GM21737 (cell line): ENCODE measurements around the gene UNC13D.
"Not testable (repeated sequence)": the region's sequence is repeated elsewhere in the genome, so short reads cannot be mapped to it uniquely, and the experiment has no call there.

Experiments used
- ATAC-seq: cut with Tn5 transposase; IDR thresholded peaks from one replicate; pipeline ENCODE4 v1.9.1; 2021; ENCODE audit warnings: mild to moderate bottlenecking, moderate library complexity; ENCODE audit not compliant: unreplicated experiment

The UNC13D gene

GRCh38 chr17:75843577-75844529, at the start of gene UNC13D:
TSS of gene UNC13D (minus strand) at chr17:75844404. CDS start at chr17:75844337, 67 bp downstream.
- no peak for ATAC-seq

DNA sequence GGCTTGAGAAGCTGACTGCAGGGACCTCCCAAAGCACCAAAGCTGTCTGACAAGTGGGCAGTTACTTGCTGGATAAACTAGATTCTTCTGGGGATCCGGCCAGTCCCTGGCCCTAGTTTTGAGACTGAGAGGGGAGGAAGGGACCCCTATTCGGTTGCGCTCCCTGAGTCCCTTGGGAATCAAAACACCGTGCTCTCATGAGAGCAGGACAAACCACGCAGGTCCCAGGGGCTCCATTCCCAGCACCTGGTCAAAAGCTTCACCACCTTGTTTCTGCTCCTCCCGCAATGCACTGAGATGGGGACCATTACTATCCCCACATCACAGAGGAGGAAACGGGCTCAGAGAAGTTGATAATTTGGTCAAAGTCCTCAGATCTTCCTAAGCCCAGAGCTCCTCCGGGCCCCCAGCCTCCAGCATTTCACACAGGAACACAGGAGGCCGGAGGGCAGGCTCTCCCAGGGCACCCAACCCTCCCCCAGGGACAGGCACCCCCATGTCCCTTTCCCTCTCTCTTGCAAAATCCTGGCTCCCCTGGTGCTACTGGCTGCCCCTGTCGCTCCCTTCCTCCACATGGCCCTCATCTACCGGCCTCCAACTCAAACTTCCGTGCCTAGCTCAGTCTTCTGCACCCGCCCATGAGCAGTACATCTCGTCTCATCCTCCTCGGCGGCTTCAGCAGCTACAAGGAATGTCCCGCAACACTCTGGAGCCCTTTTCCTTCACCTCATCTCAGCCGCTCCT, 49.3 kb upstream of the UNC13D start:
- no peak for ATAC-seq

DNA sequence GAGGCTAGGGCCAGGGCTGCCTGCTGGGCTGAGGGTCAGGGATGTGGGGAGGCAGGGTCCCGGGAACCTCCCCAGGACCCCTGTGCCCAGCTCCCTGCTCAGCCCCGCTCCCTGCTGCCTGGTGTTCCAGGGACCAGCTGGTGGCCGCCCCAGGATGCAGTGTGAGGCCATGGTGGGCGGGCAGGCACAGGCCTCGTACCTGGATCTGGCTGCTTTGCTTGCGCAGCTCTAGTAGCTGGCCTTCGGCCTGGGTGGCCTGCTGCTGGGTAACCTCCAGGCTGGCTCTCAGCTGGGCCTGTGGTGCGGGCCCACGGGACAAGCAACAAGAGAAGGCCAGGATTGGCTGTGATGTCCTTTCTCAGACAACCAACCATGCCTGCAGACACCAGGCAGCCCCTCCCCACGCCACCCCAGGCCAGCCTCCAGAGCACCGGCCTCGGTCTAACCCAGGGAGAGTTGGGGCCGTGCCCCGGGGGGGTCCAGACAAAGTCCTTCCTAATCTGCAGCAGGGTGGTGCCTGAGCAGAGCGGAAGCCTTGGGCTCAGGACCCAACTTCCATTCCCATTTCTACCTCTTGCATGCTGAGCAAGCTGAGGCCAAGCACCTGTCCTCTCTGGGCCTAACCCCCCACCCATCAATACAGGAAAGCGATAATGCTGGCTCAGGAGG, 48.5 kb upstream of the UNC13D start:
- no peak for ATAC-seq

GRCh38 chr17:75891605-75892555, 47.7 kb upstream of the UNC13D start:
- ATAC-seq, result no peak

GRCh38 chr17:75891022-75891604, 46.9 kb upstream of the UNC13D start:
- ATAC-seq, result no peak

- ATAC-seq, result no peak
These were observed 45.2 kb upstream of the UNC13D start for GRCh38 chr17:75889454-75889853.

DNA sequence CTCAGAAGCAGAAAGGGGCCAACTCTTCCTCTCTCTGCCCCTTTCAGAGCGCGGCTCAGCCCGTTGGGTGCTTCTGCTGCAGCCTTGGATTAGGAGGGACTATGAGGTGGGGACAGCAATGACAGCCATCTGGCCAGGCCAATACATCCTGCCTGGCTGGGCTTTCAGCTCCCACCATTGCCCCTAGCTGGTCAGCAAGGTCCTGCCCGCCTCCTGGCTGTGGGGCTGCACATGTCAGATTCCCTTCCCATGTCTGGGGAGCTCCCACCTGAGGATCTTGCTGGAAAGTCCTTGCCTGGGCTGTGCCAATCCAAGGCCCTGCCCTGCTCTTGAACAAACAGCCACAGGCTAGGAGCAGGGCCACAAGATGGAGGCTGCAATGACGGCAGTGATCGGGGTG, 44.3 kb upstream of the UNC13D start:
- no peak for ATAC-seq

DNA sequence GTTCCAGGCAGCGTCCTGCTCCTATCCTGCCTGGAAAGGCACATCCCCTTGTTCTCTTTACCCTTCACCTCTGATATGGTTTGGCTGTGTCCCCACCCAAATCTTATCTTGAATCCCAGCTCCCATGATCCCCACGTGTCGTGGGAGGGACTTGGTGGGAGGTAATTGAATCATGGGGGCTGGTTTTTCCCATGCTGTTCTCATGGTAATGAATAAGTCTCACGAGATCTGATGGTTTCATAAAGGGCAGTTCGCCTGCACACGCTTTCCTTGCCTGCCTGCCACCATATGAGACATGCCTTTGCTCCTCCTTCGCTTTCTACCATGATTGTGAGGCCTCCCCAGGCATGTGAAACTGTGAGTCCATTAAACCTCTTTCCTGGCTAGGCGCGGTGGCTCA, 41.7 kb upstream of the UNC13D start:
- not testable (repeated sequence) for ATAC-seq

GRCh38 chr17:75885431-75885830, 41.2 kb upstream of the UNC13D start:
- no peak for ATAC-seq

GRCh38 chr17:75881678-75882454, 37.7 kb upstream of the UNC13D start:
- no peak for ATAC-seq

- no peak for ATAC-seq
These were observed 36.1 kb upstream of the UNC13D start for GRCh38 chr17:75880266-75880665.

- no peak for ATAC-seq
These were observed 34.2 kb upstream of the UNC13D start, which contains the start of gene TRIM47 for GRCh38 chr17:75878174-75878998. TSS of gene TRIM47 (minus strand) at chr17:75878581. CDS start at chr17:75878548, 33 bp downstream.

GRCh38 chr17:75877752-75878173, 33.6 kb upstream of the UNC13D start:
- ATAC-seq, result no peak

GRCh38 chr17:75876938-75877751, 32.9 kb upstream of the UNC13D start:
- ATAC-seq, result no peak

DNA sequence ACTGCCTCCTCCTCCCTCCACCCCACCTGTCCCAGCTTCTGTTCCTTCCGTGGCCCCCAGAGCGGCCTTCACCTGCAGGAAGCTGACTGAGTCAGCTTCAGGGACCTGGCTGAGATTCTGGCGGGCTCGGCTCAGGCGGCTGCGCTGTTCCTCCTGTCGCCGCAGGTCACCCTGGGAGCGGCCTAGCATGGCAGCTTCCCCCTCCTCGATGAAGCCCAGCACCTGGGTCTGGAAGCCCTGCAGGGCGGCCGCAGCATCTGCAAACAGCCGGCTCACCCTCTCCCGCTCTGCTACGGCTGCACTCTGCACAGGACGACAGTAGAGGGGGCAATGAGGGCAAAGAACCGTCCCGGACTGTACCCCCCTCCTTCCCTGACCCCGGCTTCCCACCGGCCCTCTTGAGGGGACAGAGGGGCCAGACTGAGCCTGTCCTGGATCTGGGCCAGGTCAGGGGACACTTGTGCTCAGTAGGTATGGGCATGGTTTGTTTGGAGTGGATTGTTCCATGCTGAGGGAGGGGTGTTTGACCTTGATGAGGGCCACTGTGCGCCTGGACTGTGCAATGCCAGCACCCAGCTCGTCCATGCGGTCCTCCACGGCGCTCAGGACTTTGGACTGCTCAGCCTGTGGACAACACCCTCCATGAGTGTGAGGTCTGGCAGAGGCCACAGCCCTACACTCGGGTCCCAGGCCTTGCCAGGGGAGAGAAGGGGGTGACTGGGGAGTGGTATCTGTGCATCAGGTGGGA, 32.2 kb upstream of the UNC13D start:
- ATAC-seq, result no peak

DNA sequence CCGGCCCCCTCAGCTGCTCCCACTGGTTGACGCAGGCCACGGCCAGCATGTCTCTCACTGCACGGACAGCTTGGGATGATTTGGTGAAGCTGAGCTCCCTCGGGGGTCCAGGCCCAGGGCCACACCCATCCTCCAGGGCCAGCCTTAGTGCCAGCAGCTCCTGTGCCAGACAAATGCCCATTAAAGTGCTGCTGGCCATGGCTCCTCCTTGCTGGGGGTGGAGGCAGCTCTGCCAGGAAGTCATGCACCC, 31.7 kb upstream of the UNC13D start:
- no peak for ATAC-seq
